ENCODE measurements around the gene DMXL2.

The DMXL2 gene

GRCh38 chr15:51483520-51483919 is 139.1 kb downstream of the DMXL2 start:
- Mint-ChIP-seq H3K27ac (no peak overlapping the region), H3K4me1 (no peaks in the 10 kb centered on the region), H3K9me3 (peaks cover 45% of the 10 kb centered on the region), H3K27me3 (ENCODE audit: low read depth, poor library complexity) (no peaks in the 10 kb centered on the region), H3K36me3 (ENCODE audit: low read depth) (peaks cover 93% of the 10 kb centered on the region), H3K4me3 (no peak overlapping the region)
- TF ChIP-seq, protein P1, sequence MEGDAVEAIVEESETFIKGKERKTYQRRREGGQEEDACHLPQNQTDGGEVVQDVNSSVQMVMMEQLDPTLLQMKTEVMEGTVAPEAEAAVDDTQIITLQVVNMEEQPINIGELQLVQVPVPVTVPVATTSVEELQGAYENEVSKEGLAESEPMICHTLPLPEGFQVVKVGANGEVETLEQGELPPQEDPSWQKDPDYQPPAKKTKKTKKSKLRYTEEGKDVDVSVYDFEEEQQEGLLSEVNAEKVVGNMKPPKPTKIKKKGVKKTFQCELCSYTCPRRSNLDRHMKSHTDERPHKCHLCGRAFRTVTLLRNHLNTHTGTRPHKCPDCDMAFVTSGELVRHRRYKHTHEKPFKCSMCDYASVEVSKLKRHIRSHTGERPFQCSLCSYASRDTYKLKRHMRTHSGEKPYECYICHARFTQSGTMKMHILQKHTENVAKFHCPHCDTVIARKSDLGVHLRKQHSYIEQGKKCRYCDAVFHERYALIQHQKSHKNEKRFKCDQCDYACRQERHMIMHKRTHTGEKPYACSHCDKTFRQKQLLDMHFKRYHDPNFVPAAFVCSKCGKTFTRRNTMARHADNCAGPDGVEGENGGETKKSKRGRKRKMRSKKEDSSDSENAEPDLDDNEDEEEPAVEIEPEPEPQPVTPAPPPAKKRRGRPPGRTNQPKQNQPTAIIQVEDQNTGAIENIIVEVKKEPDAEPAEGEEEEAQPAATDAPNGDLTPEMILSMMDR (IDR thresholded peaks at IDR 0.05): no peak
- DNase-seq: no peak

- Mint-ChIP-seq H3K4me3 (no peak overlapping the region), H3K4me1 (no peaks in the 10 kb centered on the region), H3K27me3 (ENCODE audit: low read depth, poor library complexity) (no peaks in the 10 kb centered on the region), H3K9me3 (no peaks in the 10 kb centered on the region), H3K27ac (no peak overlapping the region), H3K36me3 (ENCODE audit: low read depth) (peaks cover 45% of the 10 kb centered on the region)
- no peak for DNase-seq
- TF ChIP-seq, protein P1 (IDR thresholded peaks at IDR 0.05): no peak
These were observed 146.8 kb downstream of the DMXL2 start for GRCh38 chr15:51475736-51476135.

- H3K9me3 Mint-ChIP-seq: no peaks in the 10 kb centered on the region
- peaks cover 25% of the 10 kb centered on the region for H3K36me3 Mint-ChIP-seq (ENCODE audit: low read depth)
- no peak for DNase-seq
- TF ChIP-seq, protein P1 (IDR thresholded peaks at IDR 0.05): no peak
- no peaks in the 10 kb centered on the region for H3K27me3 Mint-ChIP-seq (ENCODE audit: low read depth, poor library complexity)
- no peaks in the 10 kb centered on the region for H3K4me1 Mint-ChIP-seq
- H3K27ac Mint-ChIP-seq: peak overlapping the region; percentile 34
- no peak overlapping the region for H3K4me3 Mint-ChIP-seq
These were observed 152.1 kb downstream of the DMXL2 start for GRCh38 chr15:51470512-51470911.

- no peak overlapping the region for H3K4me3 Mint-ChIP-seq
- TF ChIP-seq, protein P1 (IDR thresholded peaks at IDR 0.05): no peak
- H3K4me1 Mint-ChIP-seq: no peaks in the 10 kb centered on the region
- no peaks in the 10 kb centered on the region for H3K9me3 Mint-ChIP-seq
- no peaks in the 10 kb centered on the region for H3K27me3 Mint-ChIP-seq (ENCODE audit: low read depth, poor library complexity)
- no peak overlapping the region for H3K27ac Mint-ChIP-seq
- peaks cover 32% of the 10 kb centered on the region for H3K36me3 Mint-ChIP-seq (ENCODE audit: low read depth)
- DNase-seq: no peak
These were observed 161.8 kb downstream of the DMXL2 start for GRCh38 chr15:51460796-51461195.

DNA sequence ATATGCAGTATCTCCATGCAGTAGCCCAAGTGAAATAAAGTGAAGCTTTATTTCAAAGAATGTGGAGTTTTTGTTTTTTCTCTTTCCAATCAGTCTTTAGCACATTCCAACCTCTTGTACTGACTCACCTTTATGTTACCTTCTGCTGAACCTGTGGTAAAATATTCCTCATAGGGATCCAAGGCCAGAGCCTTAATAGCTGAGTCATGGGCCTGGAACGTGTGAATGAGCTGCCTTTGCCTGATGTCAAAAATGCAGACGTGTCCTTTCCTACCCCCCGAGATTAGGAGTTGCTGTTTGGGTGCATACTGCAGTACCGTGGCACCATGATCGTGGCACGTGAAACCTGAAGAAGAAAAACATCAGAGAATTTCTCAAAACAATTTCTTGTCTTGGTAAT is 172.6 kb downstream of the DMXL2 start:
- Mint-ChIP-seq H3K27me3 (ENCODE audit: low read depth, poor library complexity) (no peaks in the 10 kb centered on the region), H3K4me1 (no peaks in the 10 kb centered on the region), H3K36me3 (ENCODE audit: low read depth) (peaks cover 77% of the 10 kb centered on the region), H3K4me3 (no peak overlapping the region), H3K27ac (no peak overlapping the region), H3K9me3 (no peaks in the 10 kb centered on the region)
- TF ChIP-seq, protein P1 (IDR thresholded peaks at IDR 0.05): no peak
- DNase-seq: no peak

DNA sequence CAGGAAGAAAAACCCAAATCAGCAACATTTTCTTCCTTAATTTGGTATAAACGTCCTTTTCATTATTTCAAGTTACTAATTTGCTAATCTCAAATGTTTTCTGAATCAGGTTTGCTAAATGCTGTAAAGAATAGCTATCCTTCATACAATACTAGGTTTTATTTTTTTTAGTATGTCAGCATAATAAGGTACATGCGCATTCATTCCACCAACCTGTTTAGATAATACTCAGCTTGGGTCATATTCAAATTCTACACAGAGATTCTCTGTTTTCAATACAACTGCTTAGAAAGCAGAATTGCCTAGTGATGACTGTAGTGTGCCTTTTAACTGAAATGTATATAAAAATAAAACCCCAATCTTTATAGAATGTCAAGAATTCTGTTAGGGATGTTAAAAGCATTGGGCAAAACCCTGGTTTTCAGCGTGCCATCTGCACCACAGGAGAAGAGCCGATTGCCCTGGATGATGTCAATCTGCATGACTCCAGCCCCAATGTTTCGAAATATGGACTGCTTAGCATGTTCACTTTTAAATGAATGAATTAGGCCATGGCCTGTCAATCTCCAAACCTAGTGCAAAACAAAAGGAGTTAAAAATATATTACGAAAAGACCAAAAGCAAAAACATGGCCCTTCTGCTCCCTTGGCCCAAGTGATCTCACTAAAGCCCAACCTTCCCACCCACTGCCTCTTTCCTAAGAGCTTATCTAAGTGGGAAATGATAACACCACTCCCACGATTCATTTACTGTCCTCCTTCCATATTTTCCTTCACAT is 173.8 kb downstream of the DMXL2 start:
- H3K4me3 Mint-ChIP-seq: no peak overlapping the region
- H3K9me3 Mint-ChIP-seq: no peaks in the 10 kb centered on the region
- DNase-seq: no peak
- no peaks in the 10 kb centered on the region for H3K27me3 Mint-ChIP-seq (ENCODE audit: low read depth, poor library complexity)
- peaks cover 75% of the 10 kb centered on the region for H3K36me3 Mint-ChIP-seq (ENCODE audit: low read depth)
- H3K4me1 Mint-ChIP-seq: no peaks in the 10 kb centered on the region
- TF ChIP-seq, protein P1 (IDR thresholded peaks at IDR 0.05): no peak
- H3K27ac Mint-ChIP-seq: no peak overlapping the region

Measured in nephron progenitor cell (in vitro differentiated cells).